GM21576 (cell line): ENCODE measurements around the gene SSBP1.
"Not testable (repeated sequence)": the region's sequence is repeated elsewhere in the genome, so short reads cannot be mapped to it uniquely, and the experiment has no call there.

Experiments used
- ATAC-seq: cut with Tn5 transposase; IDR thresholded peaks from one replicate; pipeline ENCODE4 v1.9.1; 2021; ENCODE audit warnings: mild to moderate bottlenecking, moderate library complexity; ENCODE audit not compliant: unreplicated experiment

SSBP1 gene

DNA sequence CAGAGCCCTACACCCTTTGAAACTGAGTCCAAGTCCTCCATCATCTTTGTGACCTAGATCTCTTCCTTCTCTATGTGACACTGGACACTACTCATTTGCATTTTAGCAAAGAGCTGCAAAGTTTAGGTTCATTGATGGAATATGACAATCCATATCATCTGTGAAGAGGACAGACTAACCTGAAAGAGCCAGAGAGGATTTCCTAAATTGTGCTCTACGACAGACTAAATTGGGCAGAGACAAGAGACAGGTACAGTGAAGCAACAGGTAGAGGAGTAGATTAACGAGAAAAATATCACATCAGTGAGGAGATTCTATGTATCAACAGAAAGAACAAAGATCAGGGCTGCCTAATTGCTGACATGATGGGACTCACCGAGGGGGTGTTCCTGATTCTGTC, 25.6 kb downstream of the SSBP1 start, which contains the start of gene TAS2R3:
TAS2R3 (plus strand) TSS at position 301 of the 400 bp plus-strand sequence; CDS start at position 363, 62 bp downstream.
- ATAC-seq: no peak

DNA sequence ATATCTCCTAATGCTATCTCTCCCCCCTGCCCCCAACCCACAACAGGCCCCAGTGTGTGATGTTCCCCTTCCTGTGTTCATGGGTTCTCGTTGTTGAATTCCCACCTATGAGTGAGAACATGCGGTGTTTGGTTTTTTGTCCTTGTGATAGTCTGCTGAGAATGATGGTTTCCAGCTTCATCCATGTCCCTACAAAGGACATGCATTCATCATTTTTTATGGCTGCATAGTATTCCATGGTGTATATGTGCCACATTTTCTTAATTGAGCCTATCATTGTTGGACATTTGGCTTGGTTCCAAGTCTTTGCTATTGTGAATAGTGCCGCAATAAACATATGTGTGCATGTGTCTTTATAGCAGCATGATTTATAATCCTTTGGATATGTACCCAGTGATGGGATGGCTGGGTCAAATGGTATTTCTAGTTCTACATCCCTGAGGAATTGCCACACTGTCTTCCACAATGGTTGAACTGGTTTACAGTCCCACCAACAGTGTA, 32.0 kb downstream of the SSBP1 start:
- not testable (repeated sequence) for ATAC-seq

DNA sequence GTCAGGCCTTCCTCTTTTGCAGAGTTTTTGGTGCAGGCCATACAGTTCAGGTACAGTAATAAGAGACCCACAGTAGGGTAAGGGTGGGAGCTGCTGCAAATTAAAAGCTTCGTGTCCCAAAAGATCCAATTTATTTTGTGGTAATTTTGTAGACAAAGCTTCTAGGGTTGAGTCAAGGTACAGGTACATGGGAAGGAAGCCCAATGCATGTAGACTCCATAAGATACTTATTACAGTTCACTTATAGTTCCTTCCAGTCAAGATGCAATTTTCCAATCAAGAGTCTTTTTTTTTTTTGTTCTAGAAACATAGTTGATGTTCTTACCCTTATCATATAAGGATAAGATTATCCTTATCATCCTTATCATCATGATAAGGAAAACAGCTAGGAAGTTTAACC, 38.2 kb downstream of the SSBP1 start, which contains the start of gene TAS2R4:
TAS2R4 (plus strand) TSS at position 301 of the 400 bp plus-strand sequence. CDS start 1,815 bp downstream, outside the sequence.
- ATAC-seq: no peak

DNA sequence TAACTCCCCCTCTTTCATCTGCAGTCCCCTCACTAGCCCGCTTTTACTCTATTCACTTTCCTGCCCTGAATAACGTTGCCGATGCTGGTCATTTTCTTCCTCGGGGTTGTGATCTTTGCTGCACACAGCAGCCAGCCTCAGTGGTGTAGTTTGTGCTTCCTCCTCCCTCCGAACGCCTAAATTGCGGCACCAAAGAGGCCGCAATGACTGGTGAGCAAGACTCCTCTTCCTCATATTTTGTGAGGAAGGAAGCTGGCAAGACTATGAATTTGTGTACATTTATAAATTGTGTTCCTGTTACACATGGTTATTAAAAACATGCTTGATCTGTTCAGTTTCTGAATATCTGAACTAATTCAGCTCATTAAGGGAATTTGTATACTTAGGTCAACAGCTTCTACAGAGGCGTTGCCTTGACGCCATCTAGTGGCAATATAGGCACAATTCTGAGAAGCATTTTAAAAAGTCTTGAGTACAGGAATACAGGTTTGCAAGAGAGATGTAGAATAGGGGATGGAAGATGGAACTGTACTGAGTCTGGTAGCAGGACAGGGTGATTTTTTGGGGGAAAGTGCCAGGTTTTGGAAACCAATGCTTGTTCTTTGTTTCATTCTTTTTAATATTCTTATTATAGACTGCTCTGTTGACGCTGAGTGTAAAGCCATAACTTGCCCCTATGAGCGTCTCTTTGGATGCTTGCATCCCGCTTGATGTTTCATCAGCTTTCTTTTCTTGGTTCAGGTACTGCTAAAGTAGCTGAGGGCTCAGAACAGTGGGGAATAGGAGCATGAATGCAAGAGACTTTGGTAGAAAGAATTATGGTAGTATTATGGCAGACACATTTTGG, 47.8 kb downstream of the SSBP1 start:
- ATAC-seq: peak; percentile 81

GRCh38 chr7:141788296-141788695, 50.1 kb downstream of the SSBP1 start:
- ATAC-seq: no peak

DNA sequence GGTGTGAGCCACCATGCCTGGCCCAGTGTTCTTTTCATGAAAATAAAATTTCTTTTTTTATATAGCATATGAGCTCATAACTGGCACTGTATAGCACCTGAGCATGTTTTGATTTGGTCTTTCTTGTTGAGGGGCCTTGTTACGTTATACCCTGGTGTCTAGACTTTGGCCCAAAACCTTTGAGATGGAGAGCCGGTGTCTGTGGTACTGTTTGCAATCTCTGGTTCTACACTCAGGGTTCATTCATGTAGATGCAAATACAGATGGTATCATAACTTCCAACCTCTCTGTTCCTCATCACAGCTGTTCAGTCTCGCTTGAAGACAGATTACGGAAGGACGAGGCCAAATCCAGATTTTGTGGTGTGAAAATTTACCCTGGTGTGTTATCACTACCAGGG, 51.8 kb downstream of the SSBP1 start, which contains the start of gene TAS2R5:
TAS2R5 (plus strand) TSS at position 301 of the 400 bp plus-strand sequence. CDS start 145 bp downstream, outside the sequence.
- no peak for ATAC-seq

DNA sequence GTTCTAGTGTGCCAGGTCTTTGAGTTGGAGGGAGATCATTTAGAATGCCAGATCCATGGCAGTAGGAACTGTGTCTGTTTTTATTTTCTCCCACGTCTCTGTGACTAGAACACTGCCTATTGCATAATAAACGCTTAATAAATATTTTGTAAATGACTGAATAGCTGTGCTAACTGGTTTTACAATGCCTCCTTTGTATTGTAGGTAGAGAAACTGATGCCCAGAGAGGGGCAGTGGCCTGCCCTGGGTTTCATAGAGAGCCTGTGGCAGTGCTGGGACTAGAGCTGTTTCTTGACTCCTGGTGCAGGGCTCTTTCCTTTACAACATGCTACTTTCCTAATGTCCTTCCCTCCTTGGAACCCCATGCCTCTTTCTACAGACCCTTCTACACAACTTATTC, 54.4 kb downstream of the SSBP1 start:
- no peak for ATAC-seq
